Mononuclear cell (primary cell): ENCODE data around the gene SPX. TPM values are rescaled to one million over a fixed set of nuclear protein-coding genes. Genes with fewer than 3 reads are reported as not detected.

Source experiments
- H3K27me3 ChIP-seq: 2 replicates; pipeline ENCODE4 v1.6.0; 2011; ENCODE audit warnings: low read length, control low read depth; ENCODE audit not compliant: insufficient read depth
- H3K4me1 ChIP-seq: 2 replicates; pipeline ENCODE4 v1.5.1; 2011; ENCODE audit warnings: mild to moderate bottlenecking, low read length, control low read depth; ENCODE audit not compliant: insufficient read depth
- H3K4me3 ChIP-seq: 2 replicates; pipeline ENCODE4 v1.5.1; 2011; ENCODE audit warnings: mild to moderate bottlenecking, low read length, moderate library complexity
- H3K9me3 ChIP-seq: 2 replicates; pipeline ENCODE4 v1.5.1; 2011; ENCODE audit warnings: low read depth, mild to moderate bottlenecking, control low read depth, low read length
- total RNA-seq: library from RNA; depleted of rRNA; stranded (reverse); fragments of >200 nt; gene quantifications from one replicate; pipeline ENCODE4 v1.2.3, GENCODE V29; 2012

The SPX gene
- total RNA-seq, 1 donor: 11.2 TPM

DNA sequence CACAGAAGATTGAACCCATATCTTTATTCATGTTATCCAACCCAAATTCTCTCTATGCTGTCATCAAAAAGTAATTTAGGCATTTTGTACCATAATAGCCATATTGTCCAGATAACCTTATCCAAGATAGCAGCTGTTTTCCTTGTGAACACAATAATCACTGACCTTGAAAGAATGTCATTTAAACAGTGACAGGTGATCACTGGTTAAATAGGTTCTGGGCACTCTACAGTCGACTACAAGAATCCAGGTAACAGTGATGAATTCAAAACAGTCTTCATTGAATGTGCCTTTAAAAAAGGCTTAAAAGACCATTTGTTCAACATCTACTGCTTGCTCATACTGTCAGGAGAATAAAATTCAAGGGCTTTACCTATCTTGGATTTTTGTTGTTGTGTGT is 4.6 kb upstream of the SPX start:
- H3K4me1 ChIP-seq: no peaks in the 10 kb centered on the region
- no peaks in the 10 kb centered on the region for H3K9me3 ChIP-seq
- H3K4me3 ChIP-seq: no peak overlapping the region
- peaks cover 15% of the 10 kb centered on the region for H3K27me3 ChIP-seq

DNA sequence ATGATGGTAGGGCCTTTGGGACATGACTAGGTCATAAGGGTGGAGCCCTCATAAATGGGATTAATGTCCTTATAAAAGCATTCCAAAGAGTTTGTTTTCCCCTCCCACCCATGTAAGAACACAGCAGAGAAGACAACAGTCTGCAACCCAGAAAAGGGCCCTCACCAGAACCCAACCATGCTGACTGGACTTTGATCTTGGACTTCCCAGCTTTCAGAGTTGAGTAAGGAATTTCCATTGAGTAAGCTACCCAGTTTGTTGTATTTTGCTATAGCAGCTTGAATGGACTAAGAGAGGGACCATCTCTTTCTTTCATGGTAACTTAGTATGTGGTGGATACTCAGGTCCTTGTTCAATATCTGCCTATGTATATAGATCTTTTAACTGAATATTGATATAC is 2.9 kb upstream of the SPX start:
- Histone ChIP-seq H3K4me1 (peaks cover 11% of the 10 kb centered on the region), H3K9me3 (no peaks in the 10 kb centered on the region), H3K27me3 (peaks cover 31% of the 10 kb centered on the region)

DNA sequence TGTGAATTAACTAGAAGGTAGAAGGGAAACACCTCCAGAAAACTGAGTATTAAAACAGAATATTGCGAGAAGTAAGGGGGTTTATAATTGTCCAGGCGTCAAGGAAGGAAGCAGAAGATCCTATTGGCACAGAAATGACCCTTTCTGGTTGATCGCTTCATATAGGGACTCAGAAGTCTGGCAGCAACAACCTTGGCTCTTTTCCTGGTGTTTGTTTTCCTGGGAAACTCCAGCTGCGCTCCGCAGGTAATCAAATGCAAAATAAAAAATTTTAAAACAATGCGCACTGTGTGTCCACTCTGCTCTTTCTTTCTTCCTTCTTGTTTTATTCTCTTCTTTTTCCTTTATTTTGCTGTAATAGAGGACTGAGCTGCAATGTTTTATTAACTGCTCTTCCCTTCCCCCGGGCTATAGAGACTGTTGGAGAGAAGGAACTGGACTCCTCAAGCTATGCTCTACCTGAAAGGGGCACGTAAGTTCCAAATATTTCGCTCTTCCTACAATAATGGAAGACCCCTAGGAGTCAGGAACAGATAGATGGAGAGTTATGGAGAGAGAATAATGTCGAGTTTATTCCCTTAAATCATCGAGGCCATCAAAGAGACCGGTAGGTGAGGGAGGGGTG is 737 bp downstream of the SPX start:
- Histone ChIP-seq H3K27me3 (peaks cover 63% of the 10 kb centered on the region), H3K4me3 (no peak overlapping the region), H3K9me3 (no peaks in the 10 kb centered on the region), H3K4me1 (peaks cover 11% of the 10 kb centered on the region)

More for the DNA sequence above, 2.9 kb upstream of the SPX start:
- H3K4me3 ChIP-seq: no peak overlapping the region

DNA sequence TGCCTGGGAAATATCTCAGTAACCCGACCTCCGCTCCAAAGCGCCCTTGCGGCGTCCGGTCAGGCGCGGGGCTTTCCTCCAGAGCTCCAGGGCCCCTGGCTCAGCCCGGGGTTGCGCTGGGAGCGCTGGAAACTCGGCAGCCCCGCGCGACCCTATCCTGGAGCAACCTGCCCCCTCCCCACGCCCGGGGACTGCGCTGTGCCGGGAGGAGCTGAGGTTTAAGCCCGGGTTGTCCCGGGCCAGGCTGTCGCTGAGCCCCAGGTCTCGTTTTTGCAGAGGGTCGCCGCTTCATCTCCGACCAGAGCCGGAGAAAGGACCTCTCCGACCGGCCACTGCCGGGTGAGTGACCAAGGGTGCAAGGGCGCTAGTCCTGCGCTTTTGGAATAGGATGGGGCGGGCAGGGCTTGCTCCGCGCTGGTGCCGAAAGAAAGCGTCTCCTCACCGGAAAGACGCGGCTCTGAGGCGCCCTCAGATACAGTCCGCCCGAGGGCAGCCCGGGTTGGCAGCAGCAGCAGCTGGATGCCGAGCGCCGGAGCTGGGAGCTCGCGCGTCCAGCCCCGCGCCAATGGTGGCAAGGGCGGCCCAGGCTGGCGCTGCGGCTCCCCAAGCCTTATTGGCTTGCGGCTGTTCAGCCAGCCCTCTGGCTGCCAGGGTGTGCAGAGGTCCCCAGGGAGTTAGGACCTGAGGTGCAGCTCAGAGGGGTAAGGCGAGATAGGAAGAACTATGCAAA is 1.5 kb downstream of the SPX start:
- Histone ChIP-seq H3K4me1 (peaks cover 11% of the 10 kb centered on the region), H3K27me3 (peaks cover 67% of the 10 kb centered on the region), H3K9me3 (no peaks in the 10 kb centered on the region), H3K4me3 (peak overlapping the region; percentile 33)

DNA sequence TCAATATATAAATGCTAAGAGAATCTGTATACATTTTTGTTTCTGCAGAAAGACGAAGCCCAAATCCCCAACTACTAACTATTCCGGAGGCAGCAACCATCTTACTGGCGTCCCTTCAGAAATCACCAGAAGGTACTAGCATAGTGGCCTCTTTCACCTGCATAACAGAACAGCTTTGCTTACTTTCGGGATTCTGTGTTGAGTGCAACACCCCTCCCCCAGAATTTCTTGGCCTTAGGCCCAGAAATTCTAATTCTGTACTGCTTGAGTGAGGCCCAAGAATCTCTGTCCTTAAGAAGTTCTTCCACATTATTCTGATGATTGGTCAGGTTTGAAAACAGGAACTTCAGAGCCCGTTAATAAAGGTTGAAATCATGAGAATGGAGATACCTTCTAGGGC is 2.9 kb downstream of the SPX start:
- no peaks in the 10 kb centered on the region for H3K9me3 ChIP-seq
- H3K4me1 ChIP-seq: peaks cover 11% of the 10 kb centered on the region
- H3K27me3 ChIP-seq: peaks cover 67% of the 10 kb centered on the region
- no peak overlapping the region for H3K4me3 ChIP-seq

DNA sequence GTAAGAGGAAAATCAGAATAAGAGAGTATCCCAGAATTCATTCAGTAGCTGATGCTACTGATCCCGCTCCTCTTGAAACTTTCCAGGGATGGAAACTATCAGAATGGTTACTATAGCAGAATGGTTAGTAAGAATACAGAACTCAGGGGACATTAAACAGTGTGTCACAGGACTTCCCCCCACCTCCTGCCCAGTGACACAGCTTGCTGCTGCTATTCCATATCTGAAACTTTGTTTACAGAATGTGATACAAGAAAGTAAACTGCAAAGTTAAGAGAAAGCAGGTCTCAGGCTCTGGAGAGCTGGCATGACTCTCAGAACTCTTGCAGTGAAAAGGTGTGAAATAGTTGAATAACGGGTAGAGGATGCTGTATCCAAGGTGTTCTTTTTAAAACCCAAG is 3.4 kb downstream of the SPX start:
- peaks cover 67% of the 10 kb centered on the region for H3K27me3 ChIP-seq
- peaks cover 11% of the 10 kb centered on the region for H3K4me1 ChIP-seq
- no peaks in the 10 kb centered on the region for H3K9me3 ChIP-seq
- H3K4me3 ChIP-seq: no peak overlapping the region

DNA sequence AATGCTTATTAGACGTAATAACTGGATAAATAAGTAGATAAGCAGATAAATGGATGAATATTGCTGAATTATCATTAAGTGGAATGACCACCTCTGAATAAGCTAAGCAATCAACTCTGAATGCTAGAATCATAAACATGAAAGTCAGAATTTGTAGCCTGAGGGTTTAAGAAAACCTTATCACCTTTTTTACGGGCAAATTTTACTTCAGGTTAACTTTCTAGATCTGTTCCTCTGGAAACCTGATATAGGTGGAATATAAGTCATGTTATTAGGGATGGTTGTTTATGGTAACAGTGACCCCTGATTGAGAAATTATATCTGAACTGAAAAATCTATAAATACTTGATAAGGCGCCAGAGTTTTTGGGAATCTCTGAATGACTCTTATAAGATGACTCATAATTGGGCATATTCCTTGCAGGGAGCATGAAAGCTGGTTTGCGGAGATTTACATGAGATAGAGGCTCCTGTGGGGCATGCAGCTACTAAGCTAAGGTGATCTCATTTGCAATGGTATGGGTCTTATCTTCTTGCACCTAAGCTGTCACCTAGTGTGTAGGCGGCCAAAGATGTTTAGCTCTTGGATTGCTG is 12.1 kb downstream of the SPX start:
- Histone ChIP-seq H3K9me3 (no peaks in the 10 kb centered on the region), H3K4me3 (no peak overlapping the region), H3K4me1 (no peaks in the 10 kb centered on the region), H3K27me3 (no peaks in the 10 kb centered on the region)

DNA sequence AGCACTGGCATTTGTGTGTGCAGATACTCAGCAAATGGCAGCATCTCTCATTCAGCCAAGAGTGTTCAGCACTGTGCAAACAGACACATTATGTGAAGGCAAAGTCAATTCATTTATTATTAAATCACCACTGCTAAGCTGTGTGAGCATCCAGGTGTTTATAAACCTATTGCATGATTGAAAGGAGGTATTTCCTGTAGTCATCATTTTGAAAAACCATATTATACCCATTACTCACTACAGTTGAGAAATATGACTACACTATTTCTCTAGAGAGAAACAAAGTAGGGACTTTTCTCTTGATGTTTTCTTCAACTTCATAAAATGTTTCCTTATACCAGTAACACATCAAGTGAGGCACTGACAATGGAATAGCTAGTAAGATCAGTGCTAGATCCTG is 13.7 kb downstream of the SPX start:
- no peaks in the 10 kb centered on the region for H3K27me3 ChIP-seq
- H3K9me3 ChIP-seq: no peaks in the 10 kb centered on the region
- H3K4me1 ChIP-seq: no peaks in the 10 kb centered on the region
- H3K4me3 ChIP-seq: no peak overlapping the region

DNA sequence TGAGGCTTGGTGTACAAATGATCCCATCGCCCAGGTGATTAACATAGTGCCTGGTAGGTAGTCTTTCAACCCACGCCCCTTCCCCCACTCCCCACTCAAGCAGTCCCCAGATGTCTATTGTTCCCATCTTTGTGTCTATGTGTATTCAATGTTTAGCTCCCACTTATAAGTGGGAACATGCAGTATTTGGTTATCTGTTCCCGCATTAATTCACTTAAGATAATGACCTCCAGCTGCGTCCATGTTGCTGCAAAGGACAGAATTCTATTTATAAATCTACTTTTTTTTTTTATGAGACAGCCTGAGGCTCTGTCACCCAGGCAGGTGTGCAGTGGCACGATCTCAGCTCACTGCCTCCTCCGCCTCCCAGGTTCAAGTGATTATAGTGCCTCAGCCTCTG is 15.7 kb downstream of the SPX start:
- no peaks in the 10 kb centered on the region for H3K4me1 ChIP-seq
- no peak overlapping the region for H3K4me3 ChIP-seq
- H3K27me3 ChIP-seq: no peaks in the 10 kb centered on the region
- no peaks in the 10 kb centered on the region for H3K9me3 ChIP-seq

DNA sequence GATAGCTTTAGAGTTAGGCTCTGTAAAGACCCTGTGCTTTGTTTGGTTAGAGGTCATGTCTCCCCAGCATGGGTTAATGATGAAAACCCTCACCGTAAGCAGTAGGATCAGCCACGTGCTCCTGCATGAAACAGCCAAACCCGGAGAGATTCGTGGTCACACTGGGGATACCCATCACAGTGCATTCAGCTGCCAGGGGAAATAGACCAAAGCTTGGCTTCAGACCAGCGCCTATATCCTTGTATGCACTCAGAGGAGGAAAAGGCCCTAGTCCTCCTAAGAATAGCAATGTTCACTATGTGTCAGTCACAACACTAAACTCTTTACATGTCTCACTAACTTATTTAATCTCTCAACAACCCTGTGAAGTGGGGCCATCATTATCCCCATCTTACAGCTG is 16.3 kb downstream of the SPX start:
- H3K4me1 ChIP-seq: no peaks in the 10 kb centered on the region
- H3K9me3 ChIP-seq: no peaks in the 10 kb centered on the region
- no peaks in the 10 kb centered on the region for H3K27me3 ChIP-seq
- no peak overlapping the region for H3K4me3 ChIP-seq

DNA sequence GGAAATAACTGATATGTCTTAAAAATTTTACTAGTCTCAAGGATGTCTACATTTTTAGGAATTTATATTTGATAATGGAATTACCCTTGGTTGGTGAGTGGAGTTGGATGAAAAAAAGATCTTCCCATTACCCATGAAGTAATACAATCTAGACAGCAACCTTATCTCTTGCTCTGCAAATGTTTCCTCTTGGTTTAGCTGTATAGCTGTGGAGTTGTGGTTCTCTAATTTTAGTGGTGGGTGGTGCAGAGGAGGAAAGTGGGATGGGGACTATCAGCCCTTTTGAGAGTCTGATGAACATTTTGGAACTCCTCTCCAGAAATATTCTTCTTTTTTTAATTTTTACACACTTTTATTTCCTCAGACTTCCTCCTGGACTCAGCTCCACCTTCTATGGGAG is 17.1 kb downstream of the SPX start:
- Histone ChIP-seq H3K9me3 (no peaks in the 10 kb centered on the region), H3K4me1 (no peaks in the 10 kb centered on the region), H3K4me3 (no peak overlapping the region), H3K27me3 (no peaks in the 10 kb centered on the region)

DNA sequence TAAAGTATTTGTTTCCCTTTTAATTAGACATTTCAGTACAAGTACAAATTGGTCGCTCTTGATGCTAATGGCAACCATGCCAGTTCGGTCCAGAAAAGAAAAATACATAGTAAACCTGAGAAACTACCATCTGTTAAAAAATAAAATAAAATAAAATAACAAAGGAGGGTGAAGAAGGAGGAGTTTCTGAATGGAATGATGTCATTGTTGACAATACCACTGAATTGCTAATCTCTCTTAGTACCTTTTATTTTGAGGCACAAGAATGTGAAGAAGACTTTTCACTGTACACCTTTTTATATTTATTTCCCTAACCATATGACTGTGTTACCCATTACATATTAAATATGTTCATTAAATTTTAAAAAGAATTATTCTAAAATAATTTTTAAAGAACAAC is 19.5 kb downstream of the SPX start:
- Histone ChIP-seq H3K4me3 (no peak overlapping the region), H3K27me3 (no peaks in the 10 kb centered on the region), H3K9me3 (no peaks in the 10 kb centered on the region), H3K4me1 (no peaks in the 10 kb centered on the region)

DNA sequence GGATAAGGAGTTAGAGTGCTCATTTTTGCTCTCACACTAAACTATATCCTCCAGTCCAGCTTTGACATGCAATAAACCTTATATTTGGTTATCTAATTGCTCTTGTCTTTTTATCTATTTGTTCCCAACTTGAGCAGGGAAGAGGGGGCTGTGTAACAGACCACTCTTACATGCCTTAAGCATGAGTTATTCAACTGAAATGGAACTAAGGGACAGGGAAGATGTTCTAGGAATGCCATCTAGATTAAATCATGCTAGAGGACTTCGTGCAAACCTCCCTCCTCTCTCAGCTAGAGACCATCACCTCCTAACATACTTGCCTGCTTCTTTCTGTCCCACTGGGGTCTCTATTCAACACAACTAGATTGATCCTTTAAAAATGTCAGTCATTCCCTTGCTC is 20.6 kb downstream of the SPX start:
- H3K4me1 ChIP-seq: no peaks in the 10 kb centered on the region
- H3K9me3 ChIP-seq: no peaks in the 10 kb centered on the region
- H3K27me3 ChIP-seq: no peaks in the 10 kb centered on the region
- H3K4me3 ChIP-seq: no peak overlapping the region

DNA sequence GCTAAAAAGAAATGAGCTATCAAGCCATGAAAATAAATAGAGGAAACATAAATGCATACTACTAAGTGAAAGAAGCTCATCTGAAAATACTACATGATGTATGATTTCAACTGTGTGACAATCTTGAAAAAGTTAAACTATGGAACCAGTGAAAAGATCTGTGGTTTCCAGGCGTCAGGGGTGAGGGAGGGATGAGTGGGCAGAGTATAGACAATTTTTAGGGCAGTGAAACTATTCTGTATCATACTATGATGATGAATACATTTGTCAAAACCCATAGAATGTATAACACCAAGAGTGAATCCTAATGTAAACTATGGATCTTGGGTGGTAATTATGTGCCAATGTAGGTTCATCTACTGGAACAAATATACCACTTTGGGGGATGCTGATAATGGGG is 21.3 kb downstream of the SPX start:
- Histone ChIP-seq H3K9me3 (no peaks in the 10 kb centered on the region), H3K4me3 (no peak overlapping the region), H3K4me1 (no peaks in the 10 kb centered on the region), H3K27me3 (no peaks in the 10 kb centered on the region)

DNA sequence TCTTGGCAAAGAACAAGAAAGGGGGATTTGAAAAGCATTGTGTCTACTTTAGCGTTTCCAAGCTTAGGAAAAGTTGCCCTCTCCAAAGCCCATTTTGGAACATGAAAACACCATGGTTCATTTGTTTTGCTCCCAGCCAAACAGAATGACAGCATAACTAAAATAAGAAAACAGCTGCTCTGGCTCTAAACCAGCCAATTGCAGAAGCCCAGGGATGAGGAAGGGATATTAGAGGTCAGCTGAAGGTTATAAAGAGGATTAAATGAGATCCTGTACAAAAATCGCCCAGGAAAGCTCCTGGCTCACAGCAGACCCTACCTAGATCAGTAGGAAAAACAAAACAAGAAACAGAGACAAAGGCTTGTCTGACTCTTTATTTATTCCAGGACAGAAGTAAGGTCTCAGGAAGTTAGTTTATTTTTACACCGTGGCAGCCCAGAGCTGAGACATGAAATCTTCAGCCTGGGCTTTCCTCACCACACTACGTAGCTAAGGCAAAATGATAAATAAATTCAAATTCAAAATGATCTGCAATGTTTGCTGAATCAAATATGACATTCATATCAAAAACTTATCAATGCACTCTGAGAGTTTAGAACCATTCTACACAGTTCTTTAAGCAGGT is 25.9 kb downstream of the SPX start:
- Histone ChIP-seq H3K27me3 (no peaks in the 10 kb centered on the region), H3K4me1 (no peaks in the 10 kb centered on the region), H3K9me3 (no peaks in the 10 kb centered on the region), H3K4me3 (no peak overlapping the region)
